ENCODE measurements around the gene SFXN1. TPM values are rescaled to one million over a fixed set of nuclear protein-coding genes. Genes with fewer than 3 reads are reported as not detected.

Gene SFXN1
- total and polyA plus RNA-seq, 9 of the 15 experiments (the other 6 are each of a cell fraction or from before 2014, with no cell fraction given) = 31.8 to 261 (median 113) TPM

- Histone ChIP-seq H3K27me3 (ENCODE audit: control insufficient read depth in 2 of 2, insufficient read depth in 2 of 2, low read length in 2 of 2) (no peaks in the 10 kb centered on the region), H3K4me3 (no peak overlapping the region), H3K9ac (ENCODE audit: insufficient read depth in 1 of 2, low read depth in 2 of 2, low read length in 2 of 2) (no peak overlapping the region), H4K20me1 (replicated peaks; ENCODE audit: control insufficient read depth, insufficient read depth, low read length) (peaks cover 54% of the 10 kb centered on the region), H3K9me1 (ENCODE audit: control insufficient read depth, insufficient read depth, low read length) (no peaks in the 10 kb centered on the region), H2AFZ (ENCODE audit: low read depth, low read length) (no peak overlapping the region), H3K79me2 (ENCODE audit: control insufficient read depth, insufficient read depth, low read length) (peaks cover 98% of the 10 kb centered on the region), H3K4me2 (ENCODE audit: insufficient read depth, low read length) (no peak overlapping the region), H3K36me3 (ENCODE audit: control insufficient read depth, insufficient read depth, low read length) (peaks cover 94% of the 10 kb centered on the region), H3K9me3 (replicated peaks; ENCODE audit: control insufficient read depth, insufficient read depth, low read depth, low read length) (no peaks in the 10 kb centered on the region), H3K4me1 (replicated peaks in 1 of 2; ENCODE audit: control insufficient read depth in 2 of 2, insufficient read depth in 2 of 2, low read length in 2 of 2) (peaks cover 4 to 5% of the 10 kb centered on the region in 2 experiments; a peak in 3 of 5 replicates), H3K27ac (ENCODE audit: extremely low read depth, low read depth, low read length) (no peak overlapping the region)
- in situ Hi-C loops (cut with MboI) (no loop called here), intact Hi-C loops (cut with micrococcal nuclease) (no loop called here)
- FAIRE-seq (no peak), ATAC-seq (no peak), DNase-seq (ENCODE audit: extremely low read depth in 1 of 4, low spot score in 3 of 4) (no peak)
- no TSS peak for BruUV-seq (replicated peaks)
- no peak for TF ChIP-seq ZC3H11A (IDR thresholded peaks at IDR 0.05; ENCODE audit: low read depth, low read length)
- no peak for TF ChIP-seq MAZ (CRISPR knock-in tag; conservative IDR thresholded peaks at IDR 0.05 in 1 of 2, IDR thresholded peaks at IDR 0.05 in 1 of 2)
- TF ChIP-seq PRDM10 (IDR thresholded peaks at IDR 0.05; ENCODE audit: partially characterized antibody) = no peak
- no peak for TF ChIP-seq SIX5 (IDR thresholded peaks at IDR 0.05; ENCODE audit: borderline replicate concordance in 1 of 2, insufficient read depth in 1 of 2, low read depth in 1 of 2, low read length in 2 of 2)
- TF ChIP-seq PREB (CRISPR knock-in tag; IDR thresholded peaks at IDR 0.05) = no peak
- TF ChIP-seq ZZZ3 (IDR thresholded peaks at IDR 0.05) = no peak
- no peak for TF ChIP-seq RBM15 (IDR thresholded peaks at IDR 0.05; ENCODE audit: insufficient read depth, low read length)
- TF ChIP-seq FUS (optimal IDR thresholded peaks at IDR 0.05; ENCODE audit: low read depth, low read length) = no peak
- TF ChIP-seq NCOA4 (IDR thresholded peaks at IDR 0.05; ENCODE audit: partially characterized antibody) = no peak
- no peak for TF ChIP-seq KDM2B (CRISPR knock-in tag; IDR thresholded peaks at IDR 0.05)
- no peak for TF ChIP-seq RBM39 (optimal IDR thresholded peaks at IDR 0.05; ENCODE audit: low read depth, low read length)
- no peak for TF ChIP-seq CREB3L1 (IDR thresholded peaks at IDR 0.05; ENCODE audit: borderline replicate concordance, low read depth)
- no peak for TF ChIP-seq MTA3 (IDR thresholded peaks at IDR 0.05; ENCODE audit: borderline replicate concordance)
- WGBS (ENCODE audit: insufficient coverage, low coverage, missing lambda C conversion rate) = 83% methylated on average over 11 of the region's 11 CpGs
- ChIA-PET CTCF (ENCODE audit: low intra/inter-chr PET ratio) (no interaction called here), POLR2A (interaction anchor here (0.7 to 1.2 kb wide), 2 partner anchors 10 to 105 kb away, joined by 3 to 4 read pairs; partner anchors contain the start of gene SFXN1)
Observed at GRCh38 chr5:175487514-175488222, 9.3 kb downstream of the SFXN1 start.

All from K562 (cell line).